ENCODE measurements around the gene ARHGEF11. TPM values are rescaled to one million over a fixed set of nuclear protein-coding genes. Genes with fewer than 3 reads are reported as not detected.

Gene ARHGEF11
- total and polyA plus RNA-seq, 7 donors, result 7.0 to 22.8 (median 19.9) TPM

DNA sequence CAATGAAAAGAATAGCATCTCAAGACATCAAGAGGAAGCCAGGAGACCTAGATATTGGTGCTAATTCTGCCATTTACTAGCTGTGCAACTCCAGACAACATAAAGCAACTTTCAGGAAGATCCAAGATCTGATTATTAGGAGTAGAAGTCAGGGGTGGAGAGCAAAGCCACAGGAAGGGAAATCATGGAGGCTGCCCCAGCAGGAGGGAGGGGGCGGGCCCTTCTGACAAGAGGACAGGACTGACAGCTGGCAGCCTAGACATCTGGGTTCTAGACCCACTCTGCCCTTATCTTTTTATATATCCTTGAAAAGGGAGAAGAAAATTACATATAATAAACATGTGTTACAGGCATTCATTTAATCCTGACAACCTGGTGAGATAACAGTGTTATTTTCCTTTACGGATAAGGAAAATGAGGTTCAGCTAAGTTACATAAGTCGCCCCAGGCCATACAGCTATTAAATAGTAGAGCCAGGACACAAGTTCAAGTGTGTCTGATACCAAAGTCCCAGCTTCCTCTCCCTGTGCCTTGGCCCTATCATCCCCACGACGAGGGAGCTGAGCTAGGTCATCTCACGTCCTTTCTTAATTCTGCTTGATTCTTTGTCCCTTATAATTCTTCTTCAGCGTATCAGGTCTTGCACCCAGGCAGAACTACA, 46.6 kb downstream of the ARHGEF11 start:
- TF ChIP-seq, protein P1, sequence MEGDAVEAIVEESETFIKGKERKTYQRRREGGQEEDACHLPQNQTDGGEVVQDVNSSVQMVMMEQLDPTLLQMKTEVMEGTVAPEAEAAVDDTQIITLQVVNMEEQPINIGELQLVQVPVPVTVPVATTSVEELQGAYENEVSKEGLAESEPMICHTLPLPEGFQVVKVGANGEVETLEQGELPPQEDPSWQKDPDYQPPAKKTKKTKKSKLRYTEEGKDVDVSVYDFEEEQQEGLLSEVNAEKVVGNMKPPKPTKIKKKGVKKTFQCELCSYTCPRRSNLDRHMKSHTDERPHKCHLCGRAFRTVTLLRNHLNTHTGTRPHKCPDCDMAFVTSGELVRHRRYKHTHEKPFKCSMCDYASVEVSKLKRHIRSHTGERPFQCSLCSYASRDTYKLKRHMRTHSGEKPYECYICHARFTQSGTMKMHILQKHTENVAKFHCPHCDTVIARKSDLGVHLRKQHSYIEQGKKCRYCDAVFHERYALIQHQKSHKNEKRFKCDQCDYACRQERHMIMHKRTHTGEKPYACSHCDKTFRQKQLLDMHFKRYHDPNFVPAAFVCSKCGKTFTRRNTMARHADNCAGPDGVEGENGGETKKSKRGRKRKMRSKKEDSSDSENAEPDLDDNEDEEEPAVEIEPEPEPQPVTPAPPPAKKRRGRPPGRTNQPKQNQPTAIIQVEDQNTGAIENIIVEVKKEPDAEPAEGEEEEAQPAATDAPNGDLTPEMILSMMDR (IDR thresholded peaks at IDR 0.05), result no peak
- Histone ChIP-seq H3K27ac (no peak overlapping the region), H3K4me1 (peaks cover 3% of the 10 kb centered on the region), H3K4me3 (no peak overlapping the region), H3K36me3 (ENCODE audit: insufficient read depth in 1 of 2, low read depth in 1 of 2) (no peaks in the 10 kb centered on the region), H3K9me3 (no peaks in the 10 kb centered on the region), H3K27me3 (ENCODE audit: insufficient read depth in 3 of 3, low read length in 2 of 3) (no peaks in the 10 kb centered on the region)
- no peak for DNase-seq
- intact Hi-C loops (cut with DNase I), result no loop called here
- no peak for ATAC-seq
- WGBS, 3 donors, result 87 to 95% (median 93%) methylated on average over 7 of the region's 7 CpGs

GRCh38 chr1:156998301-156998700, 47.2 kb downstream of the ARHGEF11 start:
- intact Hi-C loops (cut with DNase I), result no loop called here
- WGBS, 3 donors, result 81 to 85% (median 84%) methylated on average over 3 of the region's 3 CpGs
- ATAC-seq, result no peak
- Histone ChIP-seq H3K27me3 (ENCODE audit: insufficient read depth in 3 of 3, low read length in 2 of 3) (no peaks in the 10 kb centered on the region), H3K27ac (no peak overlapping the region), H3K4me1 (peaks cover 3% of the 10 kb centered on the region), H3K36me3 (ENCODE audit: insufficient read depth in 1 of 2, low read depth in 1 of 2) (no peaks in the 10 kb centered on the region), H3K4me3 (no peak overlapping the region), H3K9me3 (no peaks in the 10 kb centered on the region)
- TF ChIP-seq, protein P1 (IDR thresholded peaks at IDR 0.05), result no peak
- DNase-seq, result no peak

DNA sequence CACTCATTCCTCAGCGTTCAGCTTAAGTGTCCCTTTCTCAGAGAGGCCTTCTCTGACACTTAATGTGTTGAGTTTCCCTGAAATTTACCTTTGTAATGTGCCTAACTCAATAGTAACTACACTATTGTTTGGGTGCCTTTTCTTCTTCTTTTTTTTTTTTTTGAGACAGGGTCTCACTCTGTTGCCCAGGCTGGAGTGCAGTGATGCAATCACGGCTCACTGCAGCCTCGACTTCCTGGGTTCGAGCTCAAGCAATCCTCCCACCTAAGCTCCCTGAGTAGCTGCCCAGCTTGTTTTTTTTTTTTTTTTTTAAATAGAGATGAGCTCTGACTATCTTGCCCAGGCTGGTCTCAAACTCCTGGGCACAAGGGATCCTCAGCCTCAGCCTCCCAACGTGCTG, 50.1 kb downstream of the ARHGEF11 start:
- ATAC-seq (no peak), DNase-seq (no peak)
- H3K4me3 ChIP-seq, result no peak overlapping the region
- no peaks in the 10 kb centered on the region for H3K4me1 ChIP-seq
- H3K36me3 ChIP-seq (ENCODE audit: insufficient read depth in 1 of 2, low read depth in 1 of 2), result peaks cover 0 to 13% of the 10 kb centered on the region in 2 donors
- no peaks in the 10 kb centered on the region for H3K27me3 ChIP-seq (ENCODE audit: insufficient read depth in 3 of 3, low read length in 2 of 3)
- H3K9me3 ChIP-seq, result no peaks in the 10 kb centered on the region
- no peak overlapping the region for H3K27ac ChIP-seq
- TF ChIP-seq, protein P1 (IDR thresholded peaks at IDR 0.05), result no peak
- 87 to 88% (median 87%) methylated on average over 5 of the region's 5 CpGs for WGBS, 3 donors
- intact Hi-C loops (cut with DNase I), result no loop called here

DNA sequence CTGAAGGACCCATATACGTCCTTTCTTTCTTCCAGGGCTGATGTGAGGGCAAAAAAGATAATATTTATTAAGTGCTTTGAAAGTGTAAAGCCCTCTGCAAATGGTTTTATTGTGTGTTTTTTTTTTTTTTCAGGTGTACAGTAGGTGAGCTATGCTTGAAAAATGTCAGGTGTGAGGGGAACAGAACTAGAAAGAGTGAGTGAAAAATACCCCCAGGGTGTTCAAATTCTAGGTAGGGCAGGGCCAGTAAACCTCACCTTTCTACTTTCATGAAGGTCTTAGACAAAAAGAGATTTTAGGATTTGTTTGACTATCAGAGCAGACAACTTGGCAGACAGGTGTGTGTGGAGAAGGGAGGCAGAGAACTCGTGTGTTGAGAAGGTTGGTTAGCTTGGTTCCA, 51.3 kb downstream of the ARHGEF11 start:
- 80 to 93% (median 84%) methylated on average over 2 of the region's 2 CpGs for WGBS, 3 donors
- Histone ChIP-seq H3K27me3 (ENCODE audit: insufficient read depth in 3 of 3, low read length in 2 of 3) (no peaks in the 10 kb centered on the region), H3K36me3 (ENCODE audit: insufficient read depth in 1 of 2, low read depth in 1 of 2) (peaks cover 0 to 13% of the 10 kb centered on the region in 2 donors), H3K4me3 (no peak overlapping the region), H3K27ac (no peak overlapping the region), H3K4me1 (no peaks in the 10 kb centered on the region), H3K9me3 (no peaks in the 10 kb centered on the region)
- DNase-seq (no peak), ATAC-seq (no peak)
- intact Hi-C loops (cut with DNase I), result no loop called here
- TF ChIP-seq, protein P1 (IDR thresholded peaks at IDR 0.05), result no peak

All from psoas muscle (tissue), 8 donors.